ENCODE measurements around the gene DNAJC7.

- no peak for TF ChIP-seq CHD2 (IDR thresholded peaks at IDR 0.05; ENCODE audit: low read length, partially characterized antibody)
- no peak for TF ChIP-seq NRF1 (IDR thresholded peaks at IDR 0.05; ENCODE audit: low read depth, low read length)
- TF ChIP-seq YY1 (IDR thresholded peaks at IDR 0.05; ENCODE audit: low read depth), result no peak
- TF ChIP-seq CTCF (IDR thresholded peaks at IDR 0.05), result no peak
- no peak for TF ChIP-seq RAD21 (IDR thresholded peaks at IDR 0.05; ENCODE audit: low read length)
- TF ChIP-seq PBX3 (IDR thresholded peaks at IDR 0.05), result no peak
- no peak for TF ChIP-seq REST (IDR thresholded peaks at IDR 0.05; ENCODE audit: low read depth, low read length)
- TF ChIP-seq EZH2phosphoT487 (IDR thresholded peaks at IDR 0.05; ENCODE audit: borderline replicate concordance, low read depth), result no peak
- TF ChIP-seq EP300 (IDR thresholded peaks at IDR 0.05; ENCODE audit: borderline replicate concordance in 1 of 2, low read depth in 1 of 2, low read length in 1 of 2), result no peak
- no peak for TF ChIP-seq POLR2AphosphoS5 (IDR thresholded peaks at IDR 0.05; ENCODE audit: low read depth, low read length)
- no peak for TF ChIP-seq FOXM1 (IDR thresholded peaks at IDR 0.05; ENCODE audit: low read depth)
- TF ChIP-seq NFIC (IDR thresholded peaks at IDR 0.05; ENCODE audit: borderline replicate concordance), result no peak
Measured at GRCh38 chr17:42060231-42060630, 43.0 kb upstream of the DNAJC7 start.
